SH-SY5Y (cell line): Measurements from ENCODE around the gene SPSB3.

Experiments
- GATA2 ChIP-seq: IDR thresholded peaks from 2 replicates; pipeline ENCODE4 v1.6.1; 2011; ENCODE audit warnings: mild to moderate bottlenecking, low read depth, low read length
- GATA3 ChIP-seq: IDR thresholded peaks from 2 replicates; pipeline ENCODE4 v1.6.1; 2011; ENCODE audit warnings: low read depth, mild to moderate bottlenecking, low read length, moderate library complexity

DNA sequence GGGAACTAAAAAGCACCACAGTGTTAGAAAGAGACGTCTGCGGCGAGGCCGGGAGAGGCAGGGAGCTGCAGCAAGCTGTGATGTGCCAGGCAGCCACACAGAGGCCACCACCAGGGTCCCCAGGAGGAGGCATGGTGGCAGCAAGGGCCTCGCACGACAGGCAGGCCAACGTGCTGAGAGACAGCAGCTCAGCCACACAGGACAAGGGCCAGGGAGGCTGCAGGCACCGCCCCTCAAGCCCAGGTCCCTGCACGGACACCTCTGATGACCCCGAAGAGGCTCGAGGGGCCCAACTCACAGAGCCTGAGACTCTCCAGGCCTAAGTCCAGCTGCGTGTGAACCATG lies 38.5 kb upstream of the SPSB3 start:
- no peak for TF ChIP-seq GATA3
- no peak for TF ChIP-seq GATA2
